CD14-positive monocyte (primary cell): ENCODE results near the gene RDH14. TPM values are rescaled to one million over a fixed set of nuclear protein-coding genes. Genes with fewer than 3 reads are reported as not detected.

Source experiments
- DNase-seq, 3 donors: peaks; one replicate each; pipeline ENCODE4 v3.0.0-alpha.2; 2011 to 2022
- H2AFZ ChIP-seq: 2 replicates; pipeline ENCODE4 v1.6.0; 2012; ENCODE audit warnings: mild to moderate bottlenecking, low read depth, low read length, inconsistent platforms; ENCODE audit not compliant: insufficient read depth, poor library complexity, severe bottlenecking
- H3K27ac ChIP-seq, 2 donors: 1 replicate in 1 of 2; 2 replicates in 1 of 2; pipeline ENCODE4 v1.5.1; 2012 to 2013; ENCODE audit warnings: low read length in 2 of 2, control low read depth in 1 of 2, inconsistent platforms in 1 of 2, low read depth in 1 of 2, mild to moderate bottlenecking in 1 of 2
- H3K27me3 ChIP-seq, 2 donors: one replicate each; pipeline versions ENCODE4 v1.6.0 to v1.6.1; 2011 to 2013; ENCODE audit warnings: low read length in 2 of 2; ENCODE audit not compliant: control insufficient read depth in 2 of 2, insufficient read depth in 2 of 2
- H3K36me3 ChIP-seq, 2 donors: replicated peaks in 1 of 2; 1 replicate in 1 of 2; 2 replicates in 1 of 2; pipeline versions ENCODE4 v1.5.1 to v1.6.1; 2012 to 2013; ENCODE audit warnings: low read length in 2 of 2, control low read depth in 1 of 2, inconsistent platforms in 1 of 2, mild to moderate bottlenecking in 1 of 2; ENCODE audit not compliant: insufficient read depth in 2 of 2, control insufficient read depth in 1 of 2
- H3K4me1 ChIP-seq, 2 donors: 1 replicate in 1 of 2; 2 replicates in 1 of 2; pipeline versions ENCODE4 v1.5.1 to v1.6.1; 2012 to 2013; ENCODE audit warnings: low read length in 2 of 2, control low read depth in 1 of 2, inconsistent platforms in 1 of 2, mild to moderate bottlenecking in 1 of 2, moderate library complexity in 1 of 2; ENCODE audit not compliant: insufficient read depth in 2 of 2, control insufficient read depth in 1 of 2
- H3K4me2 ChIP-seq: replicated peaks from 2 replicates; pipeline ENCODE3; 2012; ENCODE audit warnings: low read length, moderate library complexity, mild to moderate bottlenecking; ENCODE audit not compliant: poor library complexity, severe bottlenecking; ENCODE audit errors: extremely low read depth
- H3K4me3 ChIP-seq, 3 experiments: fragments of 200-600 bp in 1 of 3; sonication (generic) in 1 of 3; replicated peaks in 1 of 3; 1 replicate in 2 of 3; 2 replicates in 1 of 3; pipeline ENCODE4 v1.5.1; 2011 to 2013; ENCODE audit warnings: low read length in 3 of 3, mild to moderate bottlenecking in 3 of 3, control low read depth in 2 of 3, low read depth in 2 of 3, inconsistent platforms in 1 of 3, moderate library complexity in 1 of 3
- H3K79me2 ChIP-seq: 2 replicates; pipeline ENCODE4 v1.6.0; 2012; ENCODE audit warnings: mild to moderate bottlenecking, control low read depth, inconsistent platforms, low read length, moderate library complexity; ENCODE audit not compliant: insufficient read depth
- H3K9ac ChIP-seq: 2 replicates; pipeline ENCODE4 v1.6.0; 2017; ENCODE audit warnings: low read length, mild to moderate bottlenecking; ENCODE audit not compliant: insufficient read depth, poor library complexity, severe bottlenecking
- H3K9me3 ChIP-seq, 2 donors: replicated peaks in 1 of 2; 1 replicate in 1 of 2; 2 replicates in 1 of 2; pipeline versions ENCODE4 v1.5.1 to v1.6.1; 2012 to 2013; ENCODE audit warnings: low read length in 2 of 2, control low read depth in 1 of 2; ENCODE audit not compliant: control insufficient read depth in 1 of 2, insufficient read depth in 1 of 2
- H4K20me1 ChIP-seq: 2 replicates; pipeline ENCODE4 v1.6.0; 2012; ENCODE audit warnings: mild to moderate bottlenecking, low read length, control low read depth, moderate library complexity; ENCODE audit not compliant: insufficient read depth
- H3K27ac Mint-ChIP-seq, 7 donors: one replicate each; pipeline ENCODE4 v1.8.0; 2020; ENCODE audit warnings: mild to moderate bottlenecking in 7 of 7, mixed read lengths in 7 of 7, moderate library complexity in 6 of 7, inconsistent platforms in 2 of 7
- H3K27me3 Mint-ChIP-seq, 3 donors: one replicate each; pipeline ENCODE4 v1.8.0; 2021 to 2022; ENCODE audit warnings: low read depth in 3 of 3, mild to moderate bottlenecking in 3 of 3, mixed read lengths in 3 of 3, moderate library complexity in 3 of 3, inconsistent platforms in 1 of 3
- H3K36me3 Mint-ChIP-seq, 2 donors: one replicate each; pipeline ENCODE4 v1.8.0; 2020; ENCODE audit warnings: mixed read lengths in 2 of 2, inconsistent platforms in 1 of 2, mild to moderate bottlenecking in 1 of 2
- H3K4me1 Mint-ChIP-seq: one replicate; pipeline ENCODE4 v1.8.0; 2020; ENCODE audit warnings: mild to moderate bottlenecking, mixed read lengths
- H3K4me3 Mint-ChIP-seq, 2 donors: one replicate each; pipeline ENCODE4 v1.8.0; 2020; ENCODE audit warnings: mild to moderate bottlenecking in 2 of 2, mixed read lengths in 2 of 2, moderate library complexity in 1 of 2
- H3K9me3 Mint-ChIP-seq, 7 donors: one replicate each; pipeline ENCODE4 v1.8.0; 2020 to 2022; ENCODE audit warnings: mixed read lengths in 7 of 7, mild to moderate bottlenecking in 6 of 7, moderate library complexity in 6 of 7, inconsistent platforms in 2 of 7
- CTCF ChIP-seq: fragments of 200-600 bp; IDR thresholded peaks from one replicate; pipeline ENCODE4 v1.8.0; 2022; ENCODE audit warnings: antibody characterized with exemption, mild to moderate bottlenecking
- WGBS: methylation state at CpG from one replicate; pipeline ENCODE4 v1.1.5; 2013; ENCODE audit warnings: missing lambda C conversion rate; ENCODE audit not compliant: insufficient coverage; 5-methylcytosine and 5-hydroxymethylcytosine counted together
- intact Hi-C, 2 donors: fragments of 100-400 bp; cut with micrococcal nuclease; formaldehyde crosslinking; loops; one replicate each; pipeline versions ENCODE4 v1.15.0 to v1.15.1; 2023
- polyA plus RNA-seq, 3 donors: library from polyadenylated mRNA; depleted of rRNA in 1 of 3; unstranded in 2 of 3; stranded (reverse) in 1 of 3; fragments of 300-500 nt in 2 of 3; fragments of >200 nt in 1 of 3; fragmentation: Illumina TruSeq in 2 of 3; gene quantifications; 1 replicate in 2 of 3; 2 replicates in 1 of 3; pipeline ENCODE4 v1.2.3, GENCODE V29; 2012 to 2021

Gene RDH14
- polyA plus RNA-seq, 3 donors = 5.5 to 16.3 (median 14.3) TPM

- H3K36me3 Mint-ChIP-seq = no peaks in the 10 kb centered on the region
- Histone ChIP-seq H3K4me2 (no peak overlapping the region), H3K27me3 (no peaks in the 10 kb centered on the region), H3K27ac (no peak overlapping the region), H4K20me1 (no peaks in the 10 kb centered on the region), H3K9me3 (no peaks in the 10 kb centered on the region), H3K4me3 (no peak overlapping the region), H3K9ac (no peak overlapping the region), H2AFZ (no peak overlapping the region), H3K79me2 (no peaks in the 10 kb centered on the region), H3K36me3 (no peaks in the 10 kb centered on the region), H3K4me1 (no peaks in the 10 kb centered on the region)
- no peak for TF ChIP-seq CTCF
- H3K4me1 Mint-ChIP-seq = no peaks in the 10 kb centered on the region
- DNase-seq = no peak
- WGBS = no CpG with 5 or more reads among the region's 1 CpG
- H3K9me3 Mint-ChIP-seq = peaks cover 0 to 4% (median 0%) of the 10 kb centered on the region in 7 donors
- no peak overlapping the region for H3K27ac Mint-ChIP-seq
- intact Hi-C loops = no loop called here
- H3K4me3 Mint-ChIP-seq = no peak overlapping the region
- peaks cover 7 to 9% (median 8%) of the 10 kb centered on the region in 3 donors for H3K27me3 Mint-ChIP-seq
These were observed 29.3 kb downstream of the RDH14 start for GRCh38 chr2:18531194-18531593.

GRCh38 chr2:18527822-18528221, 32.6 kb downstream of the RDH14 start:
- peaks cover 0 to 4% (median 0%) of the 10 kb centered on the region in 7 donors for H3K9me3 Mint-ChIP-seq
- Histone ChIP-seq H3K27ac (no peak overlapping the region), H4K20me1 (no peaks in the 10 kb centered on the region), H3K4me2 (no peak overlapping the region), H3K27me3 (no peaks in the 10 kb centered on the region), H3K9ac (no peak overlapping the region), H3K4me3 (no peak overlapping the region), H3K36me3 (no peaks in the 10 kb centered on the region), H3K9me3 (no peaks in the 10 kb centered on the region), H3K79me2 (no peaks in the 10 kb centered on the region), H3K4me1 (no peaks in the 10 kb centered on the region), H2AFZ (no peak overlapping the region)
- H3K4me3 Mint-ChIP-seq = no peak overlapping the region
- no peak for DNase-seq
- H3K4me1 Mint-ChIP-seq = no peaks in the 10 kb centered on the region
- H3K27me3 Mint-ChIP-seq = peaks cover 4 to 6% (median 5%) of the 10 kb centered on the region in 3 donors
- no peak overlapping the region for H3K27ac Mint-ChIP-seq
- 79% methylated on average over 3 of the region's 4 CpGs for WGBS
- intact Hi-C loops = loop anchor here in 1 of 2 donors (10.0 kb wide), 1 partner anchor 837 kb away; no protein-coding TSS in a partner anchor
- no peak for TF ChIP-seq CTCF
- no peaks in the 10 kb centered on the region for H3K36me3 Mint-ChIP-seq
